Measurements from ENCODE around the gene CACNB2. TPM values are rescaled to one million over a fixed set of nuclear protein-coding genes. Genes with fewer than 3 reads are reported as not detected.

The CACNB2 gene
- total RNA-seq, 1 experiment from 2014 or later: not detected

GRCh38 chr10:18351421-18351820 is 211.2 kb downstream of the CACNB2 start:
- H3K4me3 ChIP-seq (ENCODE audit: low read depth in 2 of 2, low read length in 2 of 2): no peak overlapping the region
- intact Hi-C loops (cut with micrococcal nuclease; ENCODE audit: unreplicated experiment) (no loop called here), in situ Hi-C loops (cut with HindIII; ENCODE audit: low pct_unique_long_range_greater_than_20kb, low sequenced_read_pairs) (no loop called here)
- ChIA-PET POLR2A (no interaction called here), CTCF (no interaction called here)
- H3K27ac ChIP-seq (ENCODE audit: low read length): no peak overlapping the region
- no peaks in the 10 kb centered on the region for H3K9me3 ChIP-seq (ENCODE audit: control insufficient read depth, insufficient read depth, low read depth, low read length)
- no peaks in the 10 kb centered on the region for H3K36me3 ChIP-seq (ENCODE audit: control insufficient read depth, insufficient read depth, low read length)
- TF ChIP-seq SIN3A (IDR thresholded peaks at IDR 0.05; ENCODE audit: borderline replicate concordance, insufficient read depth, low read depth, low read length) (no peak), CTCF (IDR thresholded peaks at IDR 0.05) (no peak), POLR2AphosphoS5 (IDR thresholded peaks at IDR 0.05; ENCODE audit: low read depth, low read length) (no peak), REST (IDR thresholded peaks at IDR 0.05; ENCODE audit: insufficient read depth in 1 of 2, low read depth in 2 of 2, low read length in 1 of 2) (no peak), TCF7L2 (IDR thresholded peaks at IDR 0.05; ENCODE audit: low read depth, low read length) (no peak)
- ATAC-seq (no peak), DNase-seq (ENCODE audit: low read depth, low spot score) (no peak)
- no TSS peak for BruUV-seq (replicated peaks)
- no peaks in the 10 kb centered on the region for H3K4me1 ChIP-seq (ENCODE audit: control insufficient read depth, insufficient read depth, low read length)
- H3K27me3 ChIP-seq (ENCODE audit: control insufficient read depth, insufficient read depth, low read length): no peaks in the 10 kb centered on the region

GRCh38 chr10:18352175-18352574 is 212.0 kb downstream of the CACNB2 start:
- ChIA-PET POLR2A (no interaction called here), CTCF (no interaction called here)
- no peak for DNase-seq (ENCODE audit: low read depth, low spot score)
- no peaks in the 10 kb centered on the region for H3K4me1 ChIP-seq (ENCODE audit: control insufficient read depth, insufficient read depth, low read length)
- H3K27ac ChIP-seq (ENCODE audit: low read length): no peak overlapping the region
- ATAC-seq: no peak
- no peaks in the 10 kb centered on the region for H3K27me3 ChIP-seq (ENCODE audit: control insufficient read depth, insufficient read depth, low read length)
- no peak overlapping the region for H3K4me3 ChIP-seq (ENCODE audit: low read depth in 2 of 2, low read length in 2 of 2)
- in situ Hi-C loops (cut with HindIII; ENCODE audit: low pct_unique_long_range_greater_than_20kb, low sequenced_read_pairs) (no loop called here), intact Hi-C loops (cut with micrococcal nuclease; ENCODE audit: unreplicated experiment) (no loop called here)
- TF ChIP-seq TCF7L2 (IDR thresholded peaks at IDR 0.05; ENCODE audit: low read depth, low read length): no peak
- no peak for TF ChIP-seq SIN3A (IDR thresholded peaks at IDR 0.05; ENCODE audit: borderline replicate concordance, insufficient read depth, low read depth, low read length)
- TF ChIP-seq CTCF (IDR thresholded peaks at IDR 0.05): no peak
- TF ChIP-seq REST (IDR thresholded peaks at IDR 0.05; ENCODE audit: insufficient read depth in 1 of 2, low read depth in 2 of 2, low read length in 1 of 2): no peak
- no peak for TF ChIP-seq POLR2AphosphoS5 (IDR thresholded peaks at IDR 0.05; ENCODE audit: low read depth, low read length)
- H3K9me3 ChIP-seq (ENCODE audit: control insufficient read depth, insufficient read depth, low read depth, low read length): no peaks in the 10 kb centered on the region
- BruUV-seq (replicated peaks): no TSS peak
- no peaks in the 10 kb centered on the region for H3K36me3 ChIP-seq (ENCODE audit: control insufficient read depth, insufficient read depth, low read length)

Data from Panc1 (cell line).